Retinal pigment epithelial cell (primary cell): ENCODE results near the gene RNF112.
A peak's percentile ranks its signal among the peaks of the same experiment; 100 is the strongest.

Experiments
- DNase-seq: peaks from one replicate; pipeline ENCODE4 v3.0.0-alpha.2; 2010; ENCODE audit warnings: low read depth
- H3K4me3 ChIP-seq: 2 replicates; pipeline ENCODE4 v1.5.1; 2011; ENCODE audit warnings: mild to moderate bottlenecking, low read length, control low read depth, moderate library complexity
- CTCF ChIP-seq: conservative IDR thresholded peaks from 2 replicates; pipeline ENCODE4 v1.5.1; 2011; ENCODE audit warnings: low read depth, low read length, control low read depth, inconsistent platforms

RNF112 gene, protein sequence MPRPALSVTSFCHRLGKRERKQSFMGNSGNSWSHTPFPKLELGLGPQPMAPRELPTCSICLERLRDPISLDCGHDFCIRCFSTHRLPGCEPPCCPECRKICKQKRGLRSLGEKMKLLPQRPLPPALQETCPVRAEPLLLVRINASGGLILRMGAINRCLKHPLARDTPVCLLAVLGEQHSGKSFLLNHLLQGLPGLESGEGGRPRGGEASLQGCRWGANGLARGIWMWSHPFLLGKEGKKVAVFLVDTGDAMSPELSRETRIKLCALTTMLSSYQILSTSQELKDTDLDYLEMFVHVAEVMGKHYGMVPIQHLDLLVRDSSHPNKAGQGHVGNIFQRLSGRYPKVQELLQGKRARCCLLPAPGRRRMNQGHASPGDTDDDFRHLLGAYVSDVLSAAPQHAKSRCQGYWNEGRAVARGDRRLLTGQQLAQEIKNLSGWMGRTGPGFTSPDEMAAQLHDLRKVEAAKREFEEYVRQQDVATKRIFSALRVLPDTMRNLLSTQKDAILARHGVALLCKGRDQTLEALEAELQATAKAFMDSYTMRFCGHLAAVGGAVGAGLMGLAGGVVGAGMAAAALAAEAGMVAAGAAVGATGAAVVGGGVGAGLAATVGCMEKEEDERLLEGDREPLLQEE

GRCh38 chr17:19410875-19411620 lies at the start of gene RNF112:
RNF112 (plus strand) TSS chr17:19411232; CDS start chr17:19411409, 177 bp downstream.
- no peak for DNase-seq
- no peak for TF ChIP-seq CTCF
- no peak within 1 kb of the TSS for H3K4me3 ChIP-seq

GRCh38 chr17:19361326-19361725 lies 49.7 kb upstream of the RNF112 start:
- no peak for DNase-seq

GRCh38 chr17:19361944-19362276 lies 49.1 kb upstream of the RNF112 start:
- peak; percentile 34 for DNase-seq
- TF ChIP-seq CTCF, result no peak
- H3K4me3 ChIP-seq, result peak overlapping the region; percentile 74

More at GRCh38 chr17:19361326-19361725, 49.7 kb upstream of the RNF112 start:
- no peak for TF ChIP-seq CTCF
- H3K4me3 ChIP-seq, result no peak overlapping the region

- H3K4me3 ChIP-seq, result peak within 1 kb of the TSS; percentile 74
- DNase-seq, result peak; percentile 57
- peak; percentile 80 for TF ChIP-seq CTCF
Measured at GRCh38 chr17:19362277-19363113, 48.5 kb upstream of the RNF112 start, which contains the start of gene B9D1. B9D1 (minus strand) TSS chr17:19362723; CDS start chr17:19362569, 154 bp downstream.

GRCh38 chr17:19363114-19363438 lies 48.0 kb upstream of the RNF112 start:
- peak overlapping the region; percentile 74 for H3K4me3 ChIP-seq
- DNase-seq, result no peak
- no peak for TF ChIP-seq CTCF

GRCh38 chr17:19363460-19364035 lies 47.5 kb upstream of the RNF112 start:
- no peak overlapping the region for H3K4me3 ChIP-seq
- TF ChIP-seq CTCF, result no peak
- no peak for DNase-seq
